NCI-H2196 (cell line): Measurements from ENCODE around the gene HOXA10.

Source experiments
- DNase-seq: peaks from one replicate; lab custom pipeline; 2025; ENCODE audit not compliant: unreplicated experiment; lab: John Stamatoyannopoulos, UW

Gene HOXA10

GRCh38 chr7:27132978-27133377 is 41.1 kb downstream of the HOXA10 start:
- no peak for DNase-seq

- no peak for DNase-seq
Observed at GRCh38 chr7:27132214-27132613, 41.9 kb downstream of the HOXA10 start.

- DNase-seq: no peak
Observed at GRCh38 chr7:27131390-27131819, 42.7 kb downstream of the HOXA10 start.

GRCh38 chr7:27130540-27131389 is 43.4 kb downstream of the HOXA10 start, which contains the start of gene HOXA4:
Gene HOXA4, minus strand, starts transcription at chr7:27130757. Its CDS starts 24 bp downstream, at chr7:27130733.
- peak; percentile 70 for DNase-seq

- no peak for DNase-seq
Observed at GRCh38 chr7:27129729-27130539, 44.2 kb downstream of the HOXA10 start.

- DNase-seq: no peak
Observed at GRCh38 chr7:27128776-27129728, 45.1 kb downstream of the HOXA10 start.

GRCh38 chr7:27128034-27128433 is 46.1 kb downstream of the HOXA10 start:
- no peak for DNase-seq

- no peak for DNase-seq
Observed at GRCh38 chr7:27126596-27127327, 47.4 kb downstream of the HOXA10 start.

- DNase-seq: no peak
Observed at GRCh38 chr7:27125986-27126394, 48.1 kb downstream of the HOXA10 start.

- no peak for DNase-seq
Observed at GRCh38 chr7:27124902-27125689, 49.0 kb downstream of the HOXA10 start.

GRCh38 chr7:27124096-27124901 is 49.8 kb downstream of the HOXA10 start:
- no peak for DNase-seq

GRCh38 chr7:27123477-27124053 is 50.6 kb downstream of the HOXA10 start:
- DNase-seq: no peak

- no peak for DNase-seq
Observed at GRCh38 chr7:27123007-27123476, 51.1 kb downstream of the HOXA10 start.

GRCh38 chr7:27122077-27122910 is 51.8 kb downstream of the HOXA10 start:
- DNase-seq: no peak

GRCh38 chr7:27121684-27122076 is 52.4 kb downstream of the HOXA10 start:
- no peak for DNase-seq
